Stimulated activated naive CD8-positive, alpha-beta T cell treated with anti-CD3 and anti-CD28 coated beads, Interleukin-15, Interleukin-2, amounts not matched to agents 100 ng/mL and 50 ng/mL, for 24 hours (primary cell): ENCODE measurements around the gene C1QL1.

Experiments used
- H3K27ac Mint-ChIP-seq: one replicate; pipeline ENCODE4 v1.8.0; 2021; ENCODE audit warnings: mild to moderate bottlenecking, mixed read lengths
- H3K27me3 Mint-ChIP-seq: one replicate; pipeline ENCODE4 v1.8.0; 2021; ENCODE audit warnings: mixed read lengths
- H3K36me3 Mint-ChIP-seq: one replicate; pipeline ENCODE4 v1.8.0; 2021; ENCODE audit warnings: low read depth, mixed read lengths
- H3K4me1 Mint-ChIP-seq: one replicate; pipeline ENCODE4 v1.8.0; 2021; ENCODE audit warnings: low read depth, mixed read lengths
- H3K4me3 Mint-ChIP-seq: one replicate; pipeline ENCODE4 v1.8.0; 2021; ENCODE audit warnings: mild to moderate bottlenecking, mixed read lengths
- H3K9me3 Mint-ChIP-seq: one replicate; pipeline ENCODE4 v1.8.0; 2021; ENCODE audit warnings: mixed read lengths

The C1QL1 gene

GRCh38 chr17:44977065-44977464, 9.0 kb upstream of the C1QL1 start:
- Mint-ChIP-seq H3K4me1 (peaks cover 8% of the 10 kb centered on the region), H3K27ac (no peak overlapping the region), H3K36me3 (no peaks in the 10 kb centered on the region), H3K4me3 (no peak overlapping the region), H3K27me3 (peaks cover 32% of the 10 kb centered on the region), H3K9me3 (no peaks in the 10 kb centered on the region)

DNA sequence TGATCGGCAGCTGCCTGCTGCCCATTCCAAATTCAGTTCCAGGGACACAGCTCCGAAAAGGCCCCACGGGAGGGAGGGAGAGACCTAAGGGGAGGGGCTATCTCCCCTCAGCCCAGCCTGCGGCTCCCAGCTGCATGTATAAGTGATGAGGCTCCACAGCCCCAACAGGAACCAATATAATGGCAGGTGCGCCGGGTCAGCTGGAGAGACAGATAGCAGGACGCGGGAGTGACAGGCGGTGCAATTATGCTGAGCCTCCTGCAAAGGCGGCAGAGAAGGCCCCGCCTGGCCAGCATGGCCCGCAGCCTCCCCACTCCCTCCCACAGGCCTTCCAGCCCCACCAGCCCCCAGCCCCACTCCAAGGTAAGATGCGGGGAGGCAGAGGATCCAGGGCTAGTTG, 8.1 kb upstream of the C1QL1 start:
- Mint-ChIP-seq H3K36me3 (no peaks in the 10 kb centered on the region), H3K4me1 (peaks cover 13% of the 10 kb centered on the region), H3K4me3 (no peak overlapping the region), H3K9me3 (no peaks in the 10 kb centered on the region), H3K27ac (no peak overlapping the region), H3K27me3 (peaks cover 30% of the 10 kb centered on the region)

DNA sequence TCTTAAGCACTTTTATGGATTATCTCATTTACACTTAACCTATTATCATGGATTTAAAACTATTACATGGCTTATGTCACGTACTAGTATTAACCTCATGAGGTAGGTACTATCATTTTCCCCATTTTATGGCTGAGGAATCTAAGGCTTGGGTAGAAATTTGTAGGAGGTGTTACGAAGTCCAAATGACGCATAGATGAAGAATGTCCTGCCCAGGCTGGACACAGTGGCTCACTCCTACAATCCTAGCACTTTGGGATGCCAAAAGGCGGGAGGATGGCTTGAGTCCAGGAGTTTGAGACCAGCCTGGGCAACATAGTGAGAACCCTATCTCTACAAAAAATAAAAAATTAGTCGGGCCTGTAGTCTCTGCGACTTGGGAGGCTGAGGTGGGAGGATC, 4.8 kb upstream of the C1QL1 start:
- no peaks in the 10 kb centered on the region for H3K9me3 Mint-ChIP-seq
- peaks cover 32% of the 10 kb centered on the region for H3K4me1 Mint-ChIP-seq
- H3K4me3 Mint-ChIP-seq = no peak overlapping the region
- H3K36me3 Mint-ChIP-seq = no peaks in the 10 kb centered on the region
- peaks cover 34% of the 10 kb centered on the region for H3K27me3 Mint-ChIP-seq
- H3K27ac Mint-ChIP-seq = no peak overlapping the region

DNA sequence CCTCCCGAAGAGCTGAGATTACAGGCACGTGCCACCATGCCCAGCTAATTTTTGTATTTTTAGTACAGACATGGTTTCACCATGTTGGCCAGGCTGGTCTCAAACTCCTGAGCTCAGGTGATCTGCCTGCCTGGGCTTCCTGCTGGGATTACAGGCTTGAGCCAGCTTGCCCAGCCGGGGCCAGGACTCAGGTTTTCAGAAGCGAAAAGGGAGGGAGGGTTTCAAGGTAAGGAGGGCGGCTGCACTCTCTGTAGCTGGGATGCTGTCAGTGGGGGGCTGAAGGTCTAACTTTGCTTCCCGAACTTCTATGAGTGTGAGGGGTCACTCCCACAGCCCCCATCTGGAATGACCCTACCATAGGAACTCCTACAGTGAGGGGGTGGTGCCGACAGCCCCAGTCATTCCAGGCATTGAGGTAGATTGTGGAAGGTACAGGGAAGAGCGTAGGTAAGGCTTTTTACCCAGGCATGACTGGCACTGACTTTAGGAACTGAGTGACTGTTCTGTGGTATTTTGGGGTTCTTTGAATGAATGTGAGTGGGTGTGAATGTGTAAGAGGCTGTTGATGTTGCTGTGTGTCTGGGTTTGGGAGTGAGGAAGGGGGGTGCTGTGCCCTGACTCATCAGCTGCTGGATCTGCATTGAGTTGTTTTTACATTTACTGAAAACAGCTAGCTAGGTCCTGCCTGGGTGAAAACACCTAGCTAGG, 3.8 kb upstream of the C1QL1 start:
- Mint-ChIP-seq H3K4me3 (no peak overlapping the region), H3K9me3 (no peaks in the 10 kb centered on the region), H3K36me3 (no peaks in the 10 kb centered on the region), H3K27ac (peak overlapping the region; percentile 36), H3K27me3 (peaks cover 39% of the 10 kb centered on the region), H3K4me1 (peaks cover 37% of the 10 kb centered on the region)

GRCh38 chr17:44970136-44970741, 2.1 kb upstream of the C1QL1 start:
- Mint-ChIP-seq H3K27me3 (peaks cover 53% of the 10 kb centered on the region), H3K36me3 (no peaks in the 10 kb centered on the region), H3K27ac (no peak overlapping the region), H3K9me3 (no peaks in the 10 kb centered on the region), H3K4me1 (peaks cover 44% of the 10 kb centered on the region), H3K4me3 (peak overlapping the region; percentile 59)

- peaks cover 44% of the 10 kb centered on the region for H3K4me1 Mint-ChIP-seq
- H3K4me3 Mint-ChIP-seq = peak overlapping the region; percentile 59
- H3K27ac Mint-ChIP-seq = no peak overlapping the region
- peaks cover 55% of the 10 kb centered on the region for H3K27me3 Mint-ChIP-seq
- no peaks in the 10 kb centered on the region for H3K9me3 Mint-ChIP-seq
- H3K36me3 Mint-ChIP-seq = no peaks in the 10 kb centered on the region
These were observed 1.2 kb upstream of the C1QL1 start for GRCh38 chr17:44969144-44969780.

DNA sequence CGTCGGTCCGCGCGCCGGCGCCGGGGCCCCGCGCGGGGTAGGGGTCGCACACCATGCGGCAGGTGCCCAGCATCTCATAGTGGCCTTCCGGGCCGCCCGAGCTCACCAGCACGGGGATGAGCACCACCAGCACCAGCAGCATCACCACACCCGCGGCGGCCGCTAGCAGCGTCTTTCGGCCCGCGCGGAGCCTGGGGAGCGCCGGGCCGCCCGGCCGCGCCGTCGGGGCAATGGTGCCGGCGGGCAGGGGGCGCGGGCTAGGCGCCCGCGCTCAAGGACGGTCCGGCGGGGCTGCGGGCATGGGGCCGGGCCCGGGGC, 237 bp downstream of the C1QL1 start:
- H3K4me3 Mint-ChIP-seq = no peak overlapping the region
- no peaks in the 10 kb centered on the region for H3K36me3 Mint-ChIP-seq

GRCh38 chr17:44967026-44967906, 837 bp downstream of the C1QL1 start:
- peaks cover 56% of the 10 kb centered on the region for H3K27me3 Mint-ChIP-seq
- H3K4me1 Mint-ChIP-seq = peaks cover 38% of the 10 kb centered on the region
- H3K36me3 Mint-ChIP-seq = no peaks in the 10 kb centered on the region
- H3K9me3 Mint-ChIP-seq = no peaks in the 10 kb centered on the region
- H3K4me3 Mint-ChIP-seq = no peak overlapping the region
- no peak overlapping the region for H3K27ac Mint-ChIP-seq

More for the DNA sequence above, 237 bp downstream of the C1QL1 start:
- H3K9me3 Mint-ChIP-seq = no peaks in the 10 kb centered on the region
- peaks cover 51% of the 10 kb centered on the region for H3K27me3 Mint-ChIP-seq
- peaks cover 44% of the 10 kb centered on the region for H3K4me1 Mint-ChIP-seq
- no peak overlapping the region for H3K27ac Mint-ChIP-seq

DNA sequence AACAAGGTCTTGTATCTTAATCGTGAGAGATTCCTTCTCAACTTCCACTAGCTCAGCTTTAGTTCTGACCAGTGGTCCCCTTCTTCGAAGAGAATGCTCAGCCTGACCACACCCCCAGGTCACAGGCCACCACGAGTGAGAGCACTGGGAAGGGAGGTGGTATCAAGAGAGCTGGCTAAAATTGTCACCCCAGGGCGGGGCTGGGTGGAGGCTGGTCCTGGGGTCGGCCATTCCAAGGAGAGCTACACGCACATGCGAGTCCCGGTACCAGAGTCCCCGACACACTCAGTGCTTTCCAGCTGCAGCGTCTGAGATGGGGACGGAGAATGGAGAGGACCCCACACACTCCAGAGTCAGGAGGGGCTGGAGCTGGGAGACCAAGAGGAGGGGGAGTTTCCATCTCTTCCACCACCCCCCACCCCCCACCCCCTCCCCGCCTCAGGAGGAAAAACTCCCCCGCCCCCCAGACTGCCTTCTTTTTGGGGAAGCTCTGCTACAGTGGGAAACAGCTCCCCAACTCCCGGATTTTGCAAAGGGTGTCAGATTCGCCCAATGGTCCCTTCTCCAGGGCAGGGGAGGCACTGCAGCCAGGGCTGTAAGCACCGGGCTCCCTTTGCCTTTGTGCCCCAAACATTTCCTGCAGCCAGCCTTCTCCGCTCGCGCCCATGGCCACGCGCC, 1.6 kb downstream of the C1QL1 start:
- Mint-ChIP-seq H3K9me3 (no peaks in the 10 kb centered on the region), H3K4me1 (peaks cover 31% of the 10 kb centered on the region), H3K36me3 (no peaks in the 10 kb centered on the region), H3K4me3 (no peak overlapping the region), H3K27me3 (peaks cover 56% of the 10 kb centered on the region), H3K27ac (no peak overlapping the region)

- H3K27me3 Mint-ChIP-seq = peaks cover 58% of the 10 kb centered on the region
- no peaks in the 10 kb centered on the region for H3K36me3 Mint-ChIP-seq
- no peak overlapping the region for H3K4me3 Mint-ChIP-seq
- no peak overlapping the region for H3K27ac Mint-ChIP-seq
- H3K9me3 Mint-ChIP-seq = no peaks in the 10 kb centered on the region
- peaks cover 32% of the 10 kb centered on the region for H3K4me1 Mint-ChIP-seq
These were observed 2.4 kb downstream of the C1QL1 start for GRCh38 chr17:44965481-44966234.

DNA sequence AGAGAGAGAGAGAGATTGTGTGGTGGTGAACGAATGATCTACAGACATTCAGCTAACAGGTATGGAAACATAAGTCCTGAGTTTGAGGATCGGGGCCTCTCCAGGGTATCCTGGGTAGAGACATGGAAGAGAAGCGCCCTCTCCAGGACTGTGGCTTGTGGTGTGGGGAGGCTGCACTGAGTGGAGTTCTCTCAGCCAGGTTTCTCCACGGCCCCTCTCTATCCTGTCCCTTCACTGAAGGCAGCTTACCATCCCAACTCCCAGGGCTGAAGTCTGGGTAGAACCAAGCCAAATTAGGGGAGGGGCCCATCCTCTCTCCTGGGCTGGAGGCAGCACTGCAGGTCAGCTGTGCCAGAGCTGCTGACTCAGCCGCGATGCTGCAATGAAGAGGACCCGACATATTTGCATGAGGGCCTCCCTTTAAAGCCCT, 6.2 kb downstream of the C1QL1 start:
- peaks cover 14% of the 10 kb centered on the region for H3K4me1 Mint-ChIP-seq
- no peak overlapping the region for H3K4me3 Mint-ChIP-seq
- no peaks in the 10 kb centered on the region for H3K9me3 Mint-ChIP-seq
- no peaks in the 10 kb centered on the region for H3K36me3 Mint-ChIP-seq
- H3K27me3 Mint-ChIP-seq = peaks cover 42% of the 10 kb centered on the region
- no peak overlapping the region for H3K27ac Mint-ChIP-seq

- H3K27me3 Mint-ChIP-seq = peaks cover 32% of the 10 kb centered on the region
- no peak overlapping the region for H3K4me3 Mint-ChIP-seq
- H3K27ac Mint-ChIP-seq = no peak overlapping the region
- H3K4me1 Mint-ChIP-seq = peaks cover 8% of the 10 kb centered on the region
- no peaks in the 10 kb centered on the region for H3K9me3 Mint-ChIP-seq
- no peaks in the 10 kb centered on the region for H3K36me3 Mint-ChIP-seq
These were observed 7.4 kb downstream of the C1QL1 start for GRCh38 chr17:44960691-44961090.

GRCh38 chr17:44959821-44960531, 8.1 kb downstream of the C1QL1 start:
- H3K27ac Mint-ChIP-seq = no peak overlapping the region
- H3K4me3 Mint-ChIP-seq = no peak overlapping the region
- H3K4me1 Mint-ChIP-seq = peaks cover 8% of the 10 kb centered on the region
- peaks cover 25% of the 10 kb centered on the region for H3K27me3 Mint-ChIP-seq
- no peaks in the 10 kb centered on the region for H3K36me3 Mint-ChIP-seq
- H3K9me3 Mint-ChIP-seq = no peaks in the 10 kb centered on the region
